Measurements from ENCODE around the gene DCANP1.

GRCh38 chr5:135458356-135458755, 11.2 kb upstream of the DCANP1 start:
- TF ChIP-seq CTCF (conservative IDR thresholded peaks at IDR 0.05; ENCODE audit: low read length) (no peak), EZH2phosphoT487 (IDR thresholded peaks at IDR 0.05; ENCODE audit: borderline replicate concordance, low read depth, low read length) (no peak)
